Measurements from ENCODE around the gene DOCK11. TPM values are rescaled to one million over a fixed set of nuclear protein-coding genes. Genes with fewer than 3 reads are reported as not detected.

The DOCK11 gene
- total RNA-seq, result 10 to 100 TPM in 1 of 2 donors, 1 to 10 TPM in 1; 4.9 to 15.8 TPM

GRCh38 chrX:118495061-118495921 lies at the start of gene DOCK11:
Gene DOCK11, plus strand, starts transcription at chrX:118495815. Its CDS starts 157 bp downstream, at chrX:118495972.
- intact Hi-C loops (cut with DNase I), result no loop called here
- Histone ChIP-seq H3K9me3 (no peaks in the 10 kb centered on the region), H3K4me1 (peaks cover 8% of the 10 kb centered on the region), H3K27ac (peak within 1 kb of the TSS in 1 of 4 donors; percentile 55), H3K4me3 (peak within 1 kb of the TSS in 1 of 2 donors; percentile 17), H3K36me3 (replicated peaks in 1 of 2; ENCODE audit: insufficient read depth in 1 of 2, low read depth in 2 of 2) (no peaks in the 10 kb centered on the region), H3K27me3 (no peaks in the 10 kb centered on the region)
- ATAC-seq, result peak; percentile 68
- TF ChIP-seq CTCF (IDR thresholded peaks at IDR 0.05), result no peak
- TF ChIP-seq POLR2A (IDR thresholded peaks at IDR 0.05), result peak in 1 of 3 donors; percentile 33
- DNase-seq, result peak; percentile 29 to 68 (median 47)
- WGBS, 2 donors, result 0% methylated on average over 3 to 16 of the region's 64 CpGs

GRCh38 chrX:118448273-118448783 lies 47.3 kb upstream of the DOCK11 start:
- Histone ChIP-seq H3K27me3 (no peaks in the 10 kb centered on the region), H3K4me3 (no peak overlapping the region), H3K36me3 (replicated peaks in 1 of 2; ENCODE audit: insufficient read depth in 1 of 2, low read depth in 2 of 2) (no peaks in the 10 kb centered on the region), H3K4me1 (no peaks in the 10 kb centered on the region), H3K9me3 (no peaks in the 10 kb centered on the region), H3K27ac (no peak overlapping the region)
- intact Hi-C loops (cut with DNase I), result no loop called here
- WGBS, 2 donors, result 73 to 75% methylated on average over 1 to 3 of the region's 3 CpGs
- no peak for ATAC-seq
- TF ChIP-seq POLR2A (IDR thresholded peaks at IDR 0.05), result no peak
- no peak for TF ChIP-seq CTCF (IDR thresholded peaks at IDR 0.05)
- DNase-seq, result no peak

GRCh38 chrX:118455013-118455412 lies 40.6 kb upstream of the DOCK11 start:
- no peaks in the 10 kb centered on the region for H3K36me3 ChIP-seq (replicated peaks in 1 of 2; ENCODE audit: insufficient read depth in 1 of 2, low read depth in 2 of 2)
- WGBS, 2 donors, result 76 to 100% methylated on average over 1 to 3 of the region's 3 CpGs
- H3K4me1 ChIP-seq, result no peaks in the 10 kb centered on the region
- intact Hi-C loops (cut with DNase I), result no loop called here
- no peaks in the 10 kb centered on the region for H3K9me3 ChIP-seq
- no peaks in the 10 kb centered on the region for H3K27me3 ChIP-seq
- H3K27ac ChIP-seq, result no peak overlapping the region
- ATAC-seq, result no peak
- TF ChIP-seq CTCF (IDR thresholded peaks at IDR 0.05) (no peak), POLR2A (IDR thresholded peaks at IDR 0.05) (no peak)
- DNase-seq, result no peak
- H3K4me3 ChIP-seq, result no peak overlapping the region

- Histone ChIP-seq H3K9me3 (no peaks in the 10 kb centered on the region), H3K4me1 (no peaks in the 10 kb centered on the region), H3K27ac (no peak overlapping the region), H3K4me3 (no peak overlapping the region), H3K36me3 (replicated peaks in 1 of 2; ENCODE audit: insufficient read depth in 1 of 2, low read depth in 2 of 2) (no peaks in the 10 kb centered on the region), H3K27me3 (no peaks in the 10 kb centered on the region)
- intact Hi-C loops (cut with DNase I), result no loop called here
- TF ChIP-seq POLR2A (IDR thresholded peaks at IDR 0.05) (no peak), CTCF (IDR thresholded peaks at IDR 0.05) (peak in 5 of 7 experiments; percentile 23 to 55 (median 42))
- DNase-seq (peak in 1 of 4 donors; percentile 6), ATAC-seq (peak; percentile 33)
- WGBS, 2 donors, result 0 to 2% methylated on average over 4 of the region's 4 CpGs
Observed at GRCh38 chrX:118459494-118459893, 36.1 kb upstream of the DOCK11 start.

Data from body of pancreas (tissue), 4 donors.